B cell (primary cell): Measurements from ENCODE around the gene CCDC68. TPM values are rescaled to one million over a fixed set of nuclear protein-coding genes. Genes with fewer than 3 reads are reported as not detected.

ENCODE experiments used
- ATAC-seq: fragments of 200-7000 bp; cut with Tn5 transposase; one replicate; pipeline ENCODE4 v1.10.0; 2021; ENCODE audit warnings: low read depth, mild to moderate bottlenecking, moderate number of reproducible peaks, moderate library complexity
- CTCF ChIA-PET: fragments of 350-600 bp; sonication (Branson Sonifier 250); formaldehyde crosslinking; loops from one replicate; lab custom pipeline; 2021; ENCODE audit warnings: antibody characterized with exemption, inconsistent platforms; lab: Charles Lee
- POLR2A ChIA-PET: fragments of 350-600 bp; sonication (Branson Sonifier 250); formaldehyde crosslinking; loops from one replicate; lab custom pipeline; 2021; ENCODE audit warnings: antibody characterized with exemption; lab: Charles Lee
- DNase-seq: peaks from one replicate; pipeline ENCODE4 v3.0.0; 2013
- H2AFZ ChIP-seq: 2 replicates; pipeline ENCODE4 v1.6.1; 2012; ENCODE audit warnings: mild to moderate bottlenecking, low read depth, low read length; ENCODE audit not compliant: insufficient read depth, poor library complexity, severe bottlenecking
- H3K27ac ChIP-seq, 2 donors: 1 replicate in 1 of 2; 2 replicates in 1 of 2; pipeline ENCODE4 v1.5.1; 2012 to 2013; ENCODE audit warnings: low read length in 2 of 2, mild to moderate bottlenecking in 2 of 2, moderate library complexity in 1 of 2
- H3K27me3 ChIP-seq, 4 experiments: fragments of 200-600 bp in 1 of 4; sonication (generic) in 1 of 4; replicated peaks in 1 of 4; 1 replicate in 2 of 4; 2 replicates in 2 of 4; pipeline versions ENCODE4 v1.6.1 to v1.7.0; 2013 to 2016; ENCODE audit warnings: low read length in 3 of 4, mild to moderate bottlenecking in 2 of 4, mixed read lengths in 1 of 4, moderate library complexity in 1 of 4; ENCODE audit not compliant: insufficient read depth in 4 of 4, control insufficient read depth in 3 of 4; ENCODE audit errors: control extremely low read depth in 1 of 4
- H3K36me3 ChIP-seq, 2 experiments: replicated peaks in 1 of 2; 1 replicate in 1 of 2; 2 replicates in 1 of 2; pipeline versions ENCODE4 v1.6.1 to v1.7.1; 2013; ENCODE audit warnings: low read length in 1 of 2; ENCODE audit not compliant: insufficient read depth in 2 of 2, control insufficient read depth in 1 of 2; ENCODE audit errors: control extremely low read depth in 1 of 2, extremely low read depth in 1 of 2
- H3K4me1 ChIP-seq, 2 donors: fragments of 200-600 bp in 1 of 2; sonication (generic) in 1 of 2; 1 replicate in 1 of 2; 2 replicates in 1 of 2; pipeline versions ENCODE4 v1.5.1 to v1.6.1; 2013 to 2017; ENCODE audit warnings: low read length in 2 of 2; ENCODE audit not compliant: control insufficient read depth in 2 of 2, insufficient read depth in 2 of 2
- H3K4me2 ChIP-seq: replicated peaks from 2 replicates; pipeline ENCODE3; 2012; ENCODE audit warnings: mild to moderate bottlenecking, low read depth, low read length; ENCODE audit not compliant: poor library complexity, severe bottlenecking
- H3K4me3 ChIP-seq, 5 experiments: fragments of 200-600 bp in 1 of 5; sonication (generic) in 1 of 5; 1 replicate in 3 of 5; 2 replicates in 2 of 5; pipeline versions ENCODE4 v1.5.1 to v1.7.0; 2011 to 2016; ENCODE audit warnings: low read length in 4 of 5, mild to moderate bottlenecking in 4 of 5, low read depth in 2 of 5, control low read depth in 1 of 5, moderate library complexity in 1 of 5; ENCODE audit not compliant: insufficient read depth in 1 of 5; ENCODE audit errors: control extremely low read depth in 1 of 5, extremely low read depth in 1 of 5
- H3K79me2 ChIP-seq: fragments of 200-600 bp; sonication (generic); one replicate; pipeline ENCODE4 v1.6.0; 2016; ENCODE audit warnings: low read length; ENCODE audit not compliant: control insufficient read depth, insufficient read depth
- H3K9ac ChIP-seq: fragments of 200-600 bp; sonication (generic); 2 replicates; pipeline ENCODE4 v1.6.1; 2017; ENCODE audit warnings: mild to moderate bottlenecking, low read length, moderate library complexity
- H3K9me3 ChIP-seq, 3 donors: one replicate each; pipeline versions ENCODE4 v1.6.1 to v1.7.1; 2013; ENCODE audit warnings: low read length in 2 of 3; ENCODE audit not compliant: control insufficient read depth in 2 of 3, insufficient read depth in 1 of 3; ENCODE audit errors: control extremely low read depth in 1 of 3
- H4K20me1 ChIP-seq: 2 replicates; pipeline ENCODE4 v1.6.0; 2012; ENCODE audit warnings: mild to moderate bottlenecking, low read length; ENCODE audit not compliant: insufficient read depth, control insufficient read depth, poor library complexity, severe bottlenecking
- H3K27ac Mint-ChIP-seq: one replicate; pipeline ENCODE4 v1.8.0; 2021; ENCODE audit warnings: mixed read lengths
- H3K27me3 Mint-ChIP-seq: one replicate; pipeline ENCODE4 v1.8.0; 2021; ENCODE audit warnings: mixed read lengths
- H3K4me1 Mint-ChIP-seq: one replicate; pipeline ENCODE4 v1.8.0; 2021; ENCODE audit warnings: mixed read lengths
- H3K4me3 Mint-ChIP-seq: one replicate; pipeline ENCODE4 v1.8.0; 2021; ENCODE audit warnings: mixed read lengths
- H3K9me3 Mint-ChIP-seq: one replicate; pipeline ENCODE4 v1.8.0; 2022; ENCODE audit warnings: mixed read lengths; ENCODE audit not compliant: insufficient read depth
- EZH2 ChIP-seq: IDR thresholded peaks from 2 replicates; pipeline ENCODE4 v1.6.1; 2012; ENCODE audit warnings: borderline replicate concordance, low read depth, mild to moderate bottlenecking, moderate library complexity, low read length; ENCODE audit not compliant: insufficient read depth, poor library complexity, severe bottlenecking
- WGBS: methylation state at CpG from one replicate; pipeline ENCODE4 v1.1.5; 2013; ENCODE audit warnings: missing lambda C conversion rate; ENCODE audit not compliant: insufficient coverage; 5-methylcytosine and 5-hydroxymethylcytosine counted together
- intact Hi-C: fragments of 100-400 bp; cut with micrococcal nuclease; formaldehyde crosslinking; loops from one replicate; pipeline ENCODE4 v1.10.0; 2022
- polyA plus RNA-seq: library from polyadenylated mRNA; depleted of rRNA; stranded (reverse); fragments of >200 nt; gene quantifications from 2 replicates; pipeline ENCODE4 v1.2.3, GENCODE V29; 2012
- total RNA-seq, 2 donors: library from RNA; stranded (reverse); fragments of 120-200 nt in 1 of 2; gene quantifications; 1 replicate in 1 of 2; 2 replicates in 1 of 2; pipeline versions ENCODE4 v1.2.3 to v1.2.4, GENCODE V29; 2013 to 2022
- TF ChIP-seq, protein P1 (sequence below): fragments of 200-600 bp; IDR thresholded peaks from one replicate; pipeline ENCODE4 v1.8.0; 2022; ENCODE audit warnings: antibody characterized with exemption, mild to moderate bottlenecking

The CCDC68 gene
- total and polyA plus RNA-seq, 2 donors (not counting 1 experiment from before 2014, with no cell fraction given), result 0.01 to 0.32 TPM

DNA sequence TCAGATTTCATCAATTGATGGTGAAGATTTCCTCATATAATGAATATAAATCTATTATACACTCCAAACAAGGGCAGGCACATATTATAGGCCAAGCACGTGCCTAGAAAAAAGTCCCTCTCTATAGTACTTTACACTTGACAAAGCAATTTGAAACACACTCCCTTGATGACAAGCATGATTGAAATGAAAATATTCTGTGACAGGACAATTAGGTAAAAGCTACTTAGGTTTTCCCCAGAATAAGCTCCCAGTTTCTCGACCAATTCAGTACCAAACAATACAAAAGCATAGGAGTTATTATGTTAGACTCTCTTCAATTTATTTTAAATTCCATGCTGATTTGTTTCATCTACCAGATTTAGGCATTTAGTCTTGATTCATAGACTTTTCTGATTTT lies 47.7 kb downstream of the CCDC68 start:
- Histone ChIP-seq H3K27ac (no peak overlapping the region), H3K4me1 (no peaks in the 10 kb centered on the region), H3K27me3 (peaks cover 0 to 2% (median 0%) of the 10 kb centered on the region in 4 experiments), H3K9me3 (peaks cover 0 to 18% (median 0%) of the 10 kb centered on the region in 3 donors), H3K36me3 (no peaks in the 10 kb centered on the region), H3K9ac (no peak overlapping the region), H3K79me2 (no peaks in the 10 kb centered on the region), H4K20me1 (no peaks in the 10 kb centered on the region), H3K4me2 (no peak overlapping the region), H2AFZ (no peak overlapping the region), H3K4me3 (no peak overlapping the region)
- no CpG with 5 or more reads among the region's 2 CpGs for whole genome bisulfite sequencing
- Mint-ChIP-seq H3K27ac (no peak overlapping the region), H3K4me1 (no peaks in the 10 kb centered on the region), H3K9me3 (no peaks in the 10 kb centered on the region), H3K27me3 (peaks cover 9% of the 10 kb centered on the region), H3K4me3 (no peak overlapping the region)
- TF ChIP-seq, protein P1, sequence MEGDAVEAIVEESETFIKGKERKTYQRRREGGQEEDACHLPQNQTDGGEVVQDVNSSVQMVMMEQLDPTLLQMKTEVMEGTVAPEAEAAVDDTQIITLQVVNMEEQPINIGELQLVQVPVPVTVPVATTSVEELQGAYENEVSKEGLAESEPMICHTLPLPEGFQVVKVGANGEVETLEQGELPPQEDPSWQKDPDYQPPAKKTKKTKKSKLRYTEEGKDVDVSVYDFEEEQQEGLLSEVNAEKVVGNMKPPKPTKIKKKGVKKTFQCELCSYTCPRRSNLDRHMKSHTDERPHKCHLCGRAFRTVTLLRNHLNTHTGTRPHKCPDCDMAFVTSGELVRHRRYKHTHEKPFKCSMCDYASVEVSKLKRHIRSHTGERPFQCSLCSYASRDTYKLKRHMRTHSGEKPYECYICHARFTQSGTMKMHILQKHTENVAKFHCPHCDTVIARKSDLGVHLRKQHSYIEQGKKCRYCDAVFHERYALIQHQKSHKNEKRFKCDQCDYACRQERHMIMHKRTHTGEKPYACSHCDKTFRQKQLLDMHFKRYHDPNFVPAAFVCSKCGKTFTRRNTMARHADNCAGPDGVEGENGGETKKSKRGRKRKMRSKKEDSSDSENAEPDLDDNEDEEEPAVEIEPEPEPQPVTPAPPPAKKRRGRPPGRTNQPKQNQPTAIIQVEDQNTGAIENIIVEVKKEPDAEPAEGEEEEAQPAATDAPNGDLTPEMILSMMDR, result no peak
- TF ChIP-seq EZH2, result no peak
- CTCF ChIA-PET, result no interaction called here
- DNase-seq (no peak), ATAC-seq (no peak)
- intact Hi-C loops, result no loop called here
- POLR2A ChIA-PET, result no interaction called here

DNA sequence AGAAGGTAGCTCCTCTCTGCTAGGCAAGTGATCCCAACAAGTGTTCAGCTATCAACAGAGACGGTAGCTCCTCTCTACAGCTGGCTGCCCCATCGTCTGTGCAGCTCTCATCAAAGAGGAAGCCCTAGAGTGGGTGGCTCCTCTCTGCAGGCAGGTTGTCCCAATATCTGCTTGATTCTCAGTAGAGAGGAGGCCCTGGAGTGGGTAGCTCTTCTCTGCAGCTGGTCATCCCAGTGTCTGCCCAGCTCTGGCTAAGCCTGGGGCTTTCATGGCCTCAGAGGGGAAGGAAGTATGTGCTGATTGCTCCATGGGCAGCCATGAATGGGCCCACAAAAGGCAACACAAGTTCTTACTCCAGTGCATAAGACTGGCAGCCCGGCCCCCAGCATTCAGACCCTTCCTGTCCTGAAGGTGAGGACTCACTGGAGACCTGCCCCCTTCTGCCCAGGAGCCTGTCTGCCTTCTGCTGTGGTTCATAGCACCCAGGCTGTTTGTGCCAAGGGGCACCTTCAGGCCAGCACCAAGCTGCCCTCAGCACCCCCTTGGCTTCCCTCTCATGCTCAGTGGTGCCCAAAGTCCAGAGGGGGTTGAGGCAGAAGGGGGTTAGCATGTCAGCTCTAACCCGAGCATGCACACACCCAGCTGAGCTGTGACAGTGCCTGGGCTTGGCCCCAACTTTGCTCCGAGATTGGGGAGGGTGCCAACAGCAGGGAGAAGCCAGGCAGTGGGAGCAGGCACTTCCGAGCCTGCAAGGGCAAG lies 48.9 kb downstream of the CCDC68 start:
- H3K27me3 ChIP-seq, result peaks cover 0 to 2% (median 0%) of the 10 kb centered on the region in 4 experiments
- WGBS, result 83% methylated on average over 6 of the region's 6 CpGs
- Mint-ChIP-seq H3K27ac (no peak overlapping the region), H3K4me1 (no peaks in the 10 kb centered on the region), H3K9me3 (no peaks in the 10 kb centered on the region), H3K27me3 (peaks cover 9% of the 10 kb centered on the region), H3K4me3 (no peak overlapping the region)
- TF ChIP-seq, protein P1, result no peak
- TF ChIP-seq EZH2, result no peak
- H3K27ac ChIP-seq, result no peak overlapping the region
- POLR2A ChIA-PET, result no interaction called here
- no peak overlapping the region for H3K4me2 ChIP-seq
- ATAC-seq, result no peak
- CTCF ChIA-PET, result no interaction called here
- H4K20me1 ChIP-seq, result no peaks in the 10 kb centered on the region
- no peaks in the 10 kb centered on the region for H3K4me1 ChIP-seq
- DNase-seq, result no peak
- peaks cover 0 to 18% (median 0%) of the 10 kb centered on the region in 3 donors for H3K9me3 ChIP-seq
- no peaks in the 10 kb centered on the region for H3K36me3 ChIP-seq
- H3K4me3 ChIP-seq, result no peak overlapping the region
- H3K79me2 ChIP-seq, result no peaks in the 10 kb centered on the region
- intact Hi-C loops, result no loop called here
- H3K9ac ChIP-seq, result no peak overlapping the region
- H2AFZ ChIP-seq, result no peak overlapping the region
